NCI-H1048 (cell line): ENCODE data around the gene GMDS.

ENCODE experiments used
- DNase-seq: peaks from one replicate; lab custom pipeline; 2025; lab: John Stamatoyannopoulos, UW

The GMDS gene

GRCh38 chr6:2240961-2241360 lies 4.4 kb downstream of the GMDS start:
- DNase-seq, result no peak

- no peak for DNase-seq
These were observed 8.4 kb downstream of the GMDS start for GRCh38 chr6:2237001-2237400.

- no peak for DNase-seq
These were observed 9.5 kb downstream of the GMDS start for GRCh38 chr6:2235777-2236495.

- no peak for DNase-seq
These were observed 13.0 kb downstream of the GMDS start for GRCh38 chr6:2232445-2232844.

GRCh38 chr6:2231438-2231837 lies 14.0 kb downstream of the GMDS start:
- DNase-seq, result no peak

DNA sequence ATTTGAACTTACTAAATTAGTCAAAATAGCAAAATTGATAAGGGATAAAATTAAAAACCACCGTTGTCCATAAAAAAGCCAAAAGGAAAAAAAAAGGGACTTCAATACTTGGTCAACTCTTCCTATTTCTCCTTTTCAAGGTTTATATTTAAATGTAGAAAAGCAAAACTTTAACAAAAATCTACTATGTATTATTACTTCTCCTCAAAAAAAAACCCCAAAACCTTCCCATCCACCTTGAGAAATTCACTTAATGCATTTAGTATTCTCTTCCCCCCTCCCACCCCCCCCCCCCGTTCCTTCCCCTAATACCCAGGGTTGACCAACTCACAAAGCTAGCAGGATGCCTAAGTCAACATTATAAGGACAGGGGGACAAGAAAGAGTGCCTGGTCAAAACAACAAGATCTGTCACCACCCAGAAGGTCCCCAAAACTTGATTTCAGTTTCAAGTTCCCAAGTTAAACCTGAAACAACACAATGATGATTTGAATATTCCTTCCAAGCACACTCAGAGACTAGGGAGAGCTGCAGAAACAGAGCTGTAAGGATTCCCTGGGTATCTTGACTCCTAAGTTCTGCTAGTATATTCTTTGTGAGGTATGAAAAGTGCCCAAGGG lies 14.6 kb downstream of the GMDS start:
- DNase-seq, result no peak

- no peak for DNase-seq
These were observed 15.7 kb downstream of the GMDS start for GRCh38 chr6:2229742-2230141.

DNA sequence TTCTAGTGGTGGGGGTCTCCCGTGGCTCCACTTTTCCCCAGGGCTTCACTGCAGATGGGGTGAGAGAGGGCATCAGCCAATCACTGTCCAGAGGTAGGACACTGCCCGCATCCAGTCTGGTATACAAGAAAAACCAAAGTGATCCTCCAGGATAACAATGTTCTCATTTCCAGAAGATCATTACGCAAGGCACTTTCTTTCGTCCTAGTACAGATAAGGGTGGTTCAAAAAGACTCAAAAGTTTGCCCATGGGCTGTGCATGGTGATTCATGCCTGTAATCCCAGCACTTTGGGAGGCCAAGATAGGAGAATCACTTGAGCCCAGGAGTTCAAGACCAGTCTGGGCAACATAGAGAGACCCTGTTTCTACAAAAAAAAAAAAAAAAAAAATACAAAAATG lies 16.4 kb downstream of the GMDS start:
- DNase-seq, result no peak

DNA sequence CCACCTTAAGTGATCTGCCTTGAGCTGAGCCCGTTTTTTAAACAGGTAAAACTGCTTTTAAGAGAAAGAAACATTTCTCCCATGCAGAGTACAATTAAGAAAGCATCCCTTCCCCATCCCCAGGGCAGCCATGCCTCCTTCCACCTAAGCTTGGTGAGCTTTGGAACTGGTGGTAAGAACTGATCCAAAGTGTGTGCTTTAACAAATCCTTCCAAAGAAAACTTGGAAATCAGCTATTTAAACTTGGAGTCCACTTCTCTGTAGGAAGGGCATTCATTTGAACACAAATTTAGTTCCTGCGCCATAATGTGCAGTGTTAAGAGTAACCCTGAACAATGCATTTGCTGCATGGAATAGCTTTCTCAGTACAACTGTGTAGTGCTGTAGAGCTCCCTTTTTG lies 17.0 kb downstream of the GMDS start:
- no peak for DNase-seq

DNA sequence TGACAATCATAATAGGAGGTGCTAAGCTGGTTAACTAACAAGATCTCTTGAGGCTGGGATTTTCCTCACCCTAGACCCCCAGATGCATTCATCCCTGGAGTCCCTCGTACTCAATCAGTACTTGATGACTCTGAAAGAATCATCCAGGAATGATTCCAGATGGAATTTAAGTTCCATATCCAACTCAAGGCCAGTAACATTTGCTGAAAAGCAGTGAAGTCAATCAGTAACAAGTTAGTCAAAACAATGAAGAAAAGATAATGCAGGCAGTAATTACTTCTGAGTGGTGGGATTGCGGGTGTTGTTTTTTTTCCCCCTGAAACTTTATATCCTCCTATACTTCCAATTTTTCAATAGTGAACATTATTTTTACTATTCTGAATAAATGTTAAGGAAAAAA lies 18.6 kb downstream of the GMDS start:
- DNase-seq, result no peak

GRCh38 chr6:2225422-2226392 lies 19.7 kb downstream of the GMDS start:
- no peak for DNase-seq

- no peak for DNase-seq
These were observed 20.5 kb downstream of the GMDS start for GRCh38 chr6:2224847-2225382.

- no peak for DNase-seq
These were observed 23.0 kb downstream of the GMDS start for GRCh38 chr6:2222275-2222842.

- no peak for DNase-seq
These were observed 23.6 kb downstream of the GMDS start for GRCh38 chr6:2221726-2222274.

- no peak for DNase-seq
These were observed 25.3 kb downstream of the GMDS start for GRCh38 chr6:2220154-2220553.

- DNase-seq, result no peak
These were observed 26.5 kb downstream of the GMDS start for GRCh38 chr6:2218866-2219265.

- DNase-seq, result no peak
These were observed 28.5 kb downstream of the GMDS start for GRCh38 chr6:2216794-2217383.

DNA sequence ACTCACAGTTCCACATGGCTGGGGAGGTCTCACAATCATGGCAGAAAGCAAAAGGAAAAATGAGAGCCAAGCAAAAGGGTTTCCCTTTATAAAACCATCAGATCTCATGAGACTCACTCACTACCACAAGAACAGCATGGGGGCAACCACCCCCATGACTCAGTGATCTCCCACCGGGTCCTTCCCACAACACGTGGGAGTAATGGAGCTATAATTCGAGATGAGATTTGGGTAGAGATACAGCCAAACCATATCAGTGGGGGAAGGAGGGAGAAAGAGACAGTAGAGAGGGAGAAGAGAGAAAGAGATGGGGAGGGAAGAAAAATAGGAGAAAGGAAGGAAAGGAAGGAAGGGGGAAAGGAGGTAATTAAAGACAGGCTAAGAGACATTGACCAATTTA lies 30.1 kb downstream of the GMDS start:
- no peak for DNase-seq

GRCh38 chr6:2213086-2213485 lies 32.3 kb downstream of the GMDS start:
- DNase-seq, result no peak

DNA sequence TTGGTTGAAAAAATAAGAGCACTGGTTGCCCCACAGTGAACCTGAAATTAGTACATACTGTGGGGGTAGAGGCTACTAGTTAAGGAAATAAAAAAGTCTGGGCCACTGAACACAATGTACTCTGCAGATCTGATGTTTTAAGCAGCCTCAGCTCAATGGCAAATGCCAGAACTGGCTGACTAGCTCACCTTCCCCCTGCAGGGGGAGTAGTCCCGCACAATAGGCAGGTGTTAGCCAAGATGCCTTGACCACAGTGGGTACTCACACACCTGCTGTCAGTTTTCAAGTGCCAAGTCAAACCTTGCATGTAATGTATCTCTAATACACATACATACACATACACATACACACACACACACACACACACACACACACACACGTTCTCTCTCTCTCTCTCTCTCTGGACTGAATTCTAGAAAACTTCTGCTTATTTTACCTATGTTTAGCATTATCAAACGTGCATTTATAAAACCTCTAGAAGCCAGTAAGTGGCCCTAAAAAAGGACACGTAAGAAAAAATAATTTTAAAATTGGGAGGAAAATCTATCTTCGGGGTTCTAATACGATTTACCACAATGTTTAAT lies 36.1 kb downstream of the GMDS start:
- no peak for DNase-seq

DNA sequence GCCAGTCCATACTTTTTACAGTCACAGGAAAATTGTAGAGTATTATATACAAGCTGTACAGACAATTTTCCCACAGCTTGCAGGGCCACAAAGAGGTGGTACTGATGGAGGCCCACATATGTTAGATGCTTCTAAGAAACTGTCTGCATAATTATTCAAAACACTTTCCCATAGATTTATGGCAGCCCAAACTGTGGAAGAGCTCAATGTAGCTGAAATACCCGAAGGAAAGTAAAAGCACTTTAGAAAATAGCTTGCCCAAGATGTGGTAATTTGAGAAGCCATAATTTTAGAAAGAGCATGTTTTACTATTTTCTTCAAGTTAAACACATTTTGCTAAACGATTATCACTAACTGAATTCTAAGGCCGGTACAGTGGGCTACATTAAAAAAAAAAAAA lies 36.9 kb downstream of the GMDS start:
- DNase-seq, result no peak
